NOMO-1 treated with dmso at 0.1 percent for 144 hours (cell line): ENCODE results near the gene ACE.

Experiments
- DNase-seq: peaks from one replicate; lab custom pipeline; 2025; ENCODE audit not compliant: unreplicated experiment; lab: John Stamatoyannopoulos, UW

Gene ACE

DNA sequence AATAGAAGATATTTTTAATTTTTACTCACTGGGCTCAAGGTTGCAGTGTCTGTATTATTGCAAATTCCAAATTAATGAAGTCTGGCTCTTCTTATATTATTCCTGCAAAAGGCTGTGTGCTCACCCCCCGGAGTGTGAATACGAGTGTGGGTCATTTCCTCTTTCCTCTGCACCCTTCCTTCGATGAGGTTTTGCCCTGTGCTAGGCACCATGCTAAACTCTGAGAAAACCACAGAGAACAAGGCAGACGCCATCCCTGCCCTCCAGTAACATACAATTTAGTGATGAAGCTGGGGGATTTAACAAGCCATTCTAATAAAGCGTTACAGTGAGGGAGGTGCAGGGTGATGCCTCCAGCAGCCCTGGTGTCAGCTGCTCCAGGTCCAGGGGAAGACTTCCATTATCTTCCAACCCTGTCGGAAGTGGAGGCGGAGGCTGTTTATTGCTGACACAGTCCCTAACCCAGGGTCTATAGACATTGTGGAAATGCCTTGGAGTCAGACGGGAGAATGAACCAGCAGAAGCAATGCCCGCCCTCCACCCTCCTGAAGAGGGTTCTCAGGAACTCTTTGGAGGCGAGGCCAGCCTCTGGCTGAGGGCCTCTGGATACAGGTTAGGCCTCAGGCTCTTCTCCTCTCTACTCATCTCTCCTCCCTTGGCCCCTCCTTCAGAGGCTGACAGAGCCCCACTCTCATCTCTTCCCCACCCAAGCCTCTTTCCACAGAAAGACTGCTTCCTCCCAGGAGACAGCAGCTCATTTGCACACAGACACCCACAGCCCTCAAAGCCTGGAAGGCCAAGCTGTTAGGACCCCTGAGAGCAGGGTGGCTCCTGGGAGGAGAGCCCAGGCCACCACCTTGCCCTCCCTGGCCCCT lies 2.0 kb upstream of the ACE start:
- DNase-seq = no peak

DNA sequence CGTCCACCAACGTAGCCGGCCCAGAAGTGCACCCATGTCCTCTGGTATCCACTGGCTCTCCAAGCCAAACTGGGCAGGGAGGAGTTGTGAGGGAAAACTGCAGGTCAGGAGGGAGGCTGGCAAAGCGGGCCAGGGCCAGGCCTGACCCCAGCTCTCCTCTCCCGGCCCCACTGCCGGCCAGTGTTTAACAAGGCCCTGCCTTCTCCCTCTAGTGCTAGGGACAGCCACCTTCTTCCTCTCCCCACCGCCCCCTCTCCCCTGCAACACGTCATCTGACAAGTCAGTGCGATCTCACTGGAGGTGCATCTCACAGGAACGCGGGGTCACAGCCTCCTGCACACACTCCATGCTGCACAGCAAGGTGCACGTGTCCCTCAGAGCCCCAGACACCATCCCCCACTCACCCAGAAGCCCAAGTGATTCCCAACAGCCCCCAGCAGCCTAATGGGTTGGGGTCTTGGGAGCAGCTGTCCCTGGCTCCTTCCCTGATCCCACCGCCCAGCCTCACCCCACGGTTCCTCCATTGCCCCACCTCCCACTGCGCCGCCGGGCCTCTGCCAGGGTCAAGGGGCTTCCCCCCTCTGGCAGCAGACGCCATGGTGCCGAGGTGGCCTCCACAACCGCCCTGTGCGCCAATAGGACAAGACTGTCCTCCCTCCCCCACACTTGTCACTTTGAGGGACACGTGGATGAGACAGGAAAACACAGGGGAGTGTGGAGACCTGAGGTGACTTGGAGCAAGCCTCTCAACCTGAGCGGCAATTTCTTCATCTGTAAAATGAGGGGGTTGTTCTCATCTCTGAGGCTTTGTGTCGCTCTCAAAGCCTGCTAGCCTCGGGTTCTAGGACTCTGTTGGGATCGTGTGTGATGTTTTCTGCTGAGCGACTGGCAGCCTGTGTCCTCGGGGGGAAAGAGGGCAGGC lies 1.1 kb upstream of the ACE start:
- no peak for DNase-seq

DNA sequence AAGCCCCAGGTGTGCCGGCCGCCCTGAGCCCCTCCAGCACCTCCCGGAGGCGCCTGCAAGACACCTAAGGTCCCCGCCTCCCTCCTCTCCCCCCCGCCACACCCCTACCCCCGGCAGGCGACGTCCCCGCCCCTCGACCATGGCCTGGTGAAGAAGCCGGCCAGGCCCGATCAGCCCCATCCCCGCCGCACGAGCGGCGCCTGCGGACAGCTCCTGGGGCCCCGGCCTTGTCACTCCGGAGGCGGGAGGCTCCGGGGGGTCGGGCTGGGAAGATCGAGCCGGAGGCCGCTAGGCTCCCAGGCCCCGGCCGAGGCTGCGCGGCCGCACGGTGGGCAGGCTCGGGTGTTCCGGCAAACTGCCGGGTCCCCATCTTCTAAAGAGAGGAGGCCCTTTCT lies 405 bp upstream of the ACE start:
- no peak for DNase-seq

DNA sequence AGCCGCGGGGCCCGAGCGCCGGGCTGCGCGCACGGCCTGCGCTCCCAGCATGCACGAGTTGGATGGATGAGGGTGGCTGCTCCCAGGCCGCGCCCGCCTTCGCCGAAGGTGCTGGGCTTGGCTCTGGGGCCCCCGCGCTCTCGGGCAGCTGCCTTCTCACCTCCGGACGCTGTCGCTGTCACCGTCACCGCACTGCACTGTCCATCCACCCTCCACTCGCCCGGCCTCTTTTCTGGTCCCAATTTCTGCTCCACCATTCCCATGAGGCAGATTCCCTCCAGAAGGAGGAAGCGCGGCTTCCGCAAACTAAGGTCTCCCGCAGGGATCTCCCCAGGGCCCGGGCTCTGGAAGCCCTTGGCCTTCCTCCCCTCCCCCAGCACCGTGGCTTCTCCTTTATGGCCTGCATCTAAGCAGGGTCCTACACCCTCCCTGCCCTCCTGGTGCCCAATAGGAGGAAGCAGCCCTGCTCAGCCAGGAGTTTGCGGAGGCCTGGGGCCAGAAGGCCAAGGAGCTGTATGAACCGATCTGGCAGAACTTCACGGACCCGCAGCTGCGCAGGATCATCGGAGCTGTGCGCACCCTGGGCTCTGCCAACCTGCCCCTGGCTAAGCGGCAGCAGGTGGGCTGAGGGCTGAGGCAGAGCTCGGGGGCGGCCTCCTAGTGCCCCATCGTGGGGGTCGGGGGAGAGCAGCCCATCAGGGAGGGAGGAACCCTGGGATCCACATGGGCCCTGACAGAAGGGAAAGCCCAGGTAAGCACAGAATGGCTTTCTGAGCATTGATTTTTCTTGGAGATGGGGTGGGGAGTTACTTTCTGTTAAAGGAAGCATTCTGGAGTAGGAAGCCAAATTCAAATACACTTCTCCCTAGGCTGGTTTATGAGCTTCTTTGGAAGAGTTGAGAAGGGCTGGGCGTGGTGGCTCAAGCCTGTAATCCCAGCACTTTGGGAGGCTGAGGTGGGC lies 899 bp downstream of the ACE start:
- no peak for DNase-seq

DNA sequence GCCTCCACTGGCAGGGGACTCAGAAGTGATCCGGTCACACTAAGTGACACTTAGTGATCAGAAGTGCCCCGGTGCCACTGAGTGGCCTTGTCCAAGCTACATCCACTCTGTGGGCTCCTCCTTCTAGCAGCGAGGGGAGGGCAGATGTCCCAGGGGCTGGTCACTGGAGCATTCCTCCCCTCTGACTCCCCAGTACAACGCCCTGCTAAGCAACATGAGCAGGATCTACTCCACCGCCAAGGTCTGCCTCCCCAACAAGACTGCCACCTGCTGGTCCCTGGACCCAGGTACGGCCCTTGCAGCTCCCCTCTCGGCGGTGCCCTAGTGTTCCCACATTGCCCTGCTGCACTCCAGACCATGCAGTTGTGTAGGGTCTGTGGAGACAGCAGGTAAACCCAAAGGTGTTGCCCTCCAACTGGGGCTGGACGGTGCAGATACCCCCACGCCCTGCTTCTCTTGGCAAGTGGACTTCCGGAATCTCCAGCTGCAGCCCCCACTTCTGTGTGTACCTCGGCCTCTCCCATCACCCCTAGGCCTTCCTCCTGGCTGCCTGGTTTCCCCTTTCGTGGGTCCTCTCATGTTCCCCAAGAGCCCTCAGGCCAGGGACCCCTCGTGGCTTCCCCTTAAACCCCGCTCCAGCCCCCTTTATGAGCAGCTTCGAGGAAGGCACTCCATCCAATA lies 2.1 kb downstream of the ACE start:
- DNase-seq = peak; percentile 71

DNA sequence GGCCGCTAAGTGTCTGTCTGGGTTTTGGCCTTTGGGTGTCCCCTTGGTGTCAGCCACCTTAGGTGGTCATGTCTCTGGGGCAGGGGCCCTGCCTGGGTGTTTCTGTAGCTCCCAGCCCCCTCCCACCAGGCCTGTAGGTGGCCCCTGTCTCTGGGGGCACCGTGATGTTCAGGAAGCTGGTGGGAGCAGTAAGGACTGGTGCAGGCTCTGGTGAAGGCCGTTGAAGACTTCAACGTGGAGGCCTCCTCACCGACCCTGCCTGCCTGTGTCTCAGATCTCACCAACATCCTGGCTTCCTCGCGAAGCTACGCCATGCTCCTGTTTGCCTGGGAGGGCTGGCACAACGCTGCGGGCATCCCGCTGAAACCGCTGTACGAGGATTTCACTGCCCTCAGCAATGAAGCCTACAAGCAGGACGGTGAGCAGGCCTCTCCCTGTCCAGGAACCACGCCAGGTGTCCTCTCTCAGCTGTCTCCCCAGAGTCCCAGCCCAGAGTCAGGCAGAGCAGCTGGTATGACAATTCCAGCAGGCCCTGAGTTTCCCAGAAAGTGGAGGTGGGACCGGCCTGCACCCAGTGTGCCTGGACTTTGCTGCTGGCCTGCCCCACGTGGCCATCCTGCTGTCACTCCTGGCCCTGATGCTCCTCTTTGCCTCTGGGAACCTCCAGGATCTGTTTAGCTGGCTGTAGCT lies 2.8 kb downstream of the ACE start:
- DNase-seq = no peak

DNA sequence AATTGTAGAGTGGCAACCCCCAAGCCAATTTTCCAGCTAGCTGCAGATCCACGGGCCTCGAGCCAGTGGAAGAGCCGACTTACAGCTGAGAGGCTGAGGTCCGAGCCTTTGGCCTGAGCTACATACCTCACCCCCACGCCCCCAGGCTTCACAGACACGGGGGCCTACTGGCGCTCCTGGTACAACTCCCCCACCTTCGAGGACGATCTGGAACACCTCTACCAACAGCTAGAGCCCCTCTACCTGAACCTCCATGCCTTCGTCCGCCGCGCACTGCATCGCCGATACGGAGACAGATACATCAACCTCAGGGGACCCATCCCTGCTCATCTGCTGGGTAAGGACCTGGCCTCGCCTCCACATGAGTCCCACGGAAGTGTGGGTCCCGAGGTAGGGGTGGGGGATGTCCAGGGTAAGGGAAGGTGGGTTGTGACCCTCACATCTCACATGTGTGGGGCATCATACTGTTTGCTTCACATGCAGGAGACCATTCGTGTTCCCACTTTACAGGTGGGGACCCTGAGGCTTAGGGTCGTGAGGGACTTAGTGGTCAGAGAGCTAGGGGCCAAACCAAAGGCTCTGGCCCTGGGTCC lies 3.4 kb downstream of the ACE start:
- DNase-seq = no peak

DNA sequence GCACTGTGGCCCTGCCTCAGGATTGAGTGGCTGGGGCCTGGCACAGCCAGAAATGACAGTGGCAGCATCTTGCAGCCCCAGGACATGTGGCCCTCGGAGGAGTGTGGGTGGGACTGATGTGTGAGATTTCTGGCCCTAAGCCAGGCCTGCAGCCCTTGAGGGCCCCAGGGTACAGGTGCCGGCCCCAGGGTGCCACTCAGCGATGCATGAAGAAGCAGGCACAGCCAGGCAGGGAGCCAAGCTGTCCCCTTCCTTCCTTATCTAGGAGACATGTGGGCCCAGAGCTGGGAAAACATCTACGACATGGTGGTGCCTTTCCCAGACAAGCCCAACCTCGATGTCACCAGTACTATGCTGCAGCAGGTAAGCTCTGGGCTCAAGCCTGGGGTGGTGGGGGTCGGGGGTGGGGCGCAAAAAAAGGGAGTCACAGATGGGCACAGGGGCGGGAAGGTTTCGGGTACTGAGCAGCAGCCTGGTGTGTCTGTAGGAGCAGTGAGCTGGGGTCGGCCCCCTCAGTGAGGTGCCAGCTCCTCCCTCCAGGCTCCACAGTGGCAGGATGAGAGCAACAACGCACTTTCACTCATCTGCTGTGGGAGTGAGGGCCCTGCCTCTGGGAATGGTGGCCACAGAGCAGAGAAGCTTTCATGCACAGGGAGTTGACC lies 4.1 kb downstream of the ACE start:
- DNase-seq = no peak

DNA sequence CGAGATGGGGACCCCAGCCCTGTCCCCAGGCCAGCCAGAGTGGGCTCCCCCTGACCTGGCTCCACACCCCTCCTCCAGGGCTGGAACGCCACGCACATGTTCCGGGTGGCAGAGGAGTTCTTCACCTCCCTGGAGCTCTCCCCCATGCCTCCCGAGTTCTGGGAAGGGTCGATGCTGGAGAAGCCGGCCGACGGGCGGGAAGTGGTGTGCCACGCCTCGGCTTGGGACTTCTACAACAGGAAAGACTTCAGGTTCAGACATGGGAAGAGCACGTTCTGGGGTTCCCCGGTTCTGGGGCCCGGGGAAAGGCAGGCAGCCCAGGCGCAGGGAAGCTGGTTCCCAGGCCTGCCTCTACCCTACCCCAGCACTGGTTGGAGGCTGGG lies 4.6 kb downstream of the ACE start:
- no peak for DNase-seq

DNA sequence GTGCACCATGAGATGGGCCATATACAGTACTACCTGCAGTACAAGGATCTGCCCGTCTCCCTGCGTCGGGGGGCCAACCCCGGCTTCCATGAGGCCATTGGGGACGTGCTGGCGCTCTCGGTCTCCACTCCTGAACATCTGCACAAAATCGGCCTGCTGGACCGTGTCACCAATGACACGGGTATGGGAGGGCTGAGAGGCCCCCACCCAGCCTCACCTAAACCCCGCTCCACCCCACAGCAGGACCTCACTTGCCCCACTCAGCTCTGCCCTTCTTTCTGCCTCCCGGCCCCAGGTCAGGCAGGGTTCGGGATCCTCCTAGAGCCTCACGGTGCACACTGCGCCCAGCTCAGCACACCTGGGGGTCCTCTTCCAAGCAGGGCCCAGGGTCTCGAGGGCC lies 5.6 kb downstream of the ACE start:
- no peak for DNase-seq

DNA sequence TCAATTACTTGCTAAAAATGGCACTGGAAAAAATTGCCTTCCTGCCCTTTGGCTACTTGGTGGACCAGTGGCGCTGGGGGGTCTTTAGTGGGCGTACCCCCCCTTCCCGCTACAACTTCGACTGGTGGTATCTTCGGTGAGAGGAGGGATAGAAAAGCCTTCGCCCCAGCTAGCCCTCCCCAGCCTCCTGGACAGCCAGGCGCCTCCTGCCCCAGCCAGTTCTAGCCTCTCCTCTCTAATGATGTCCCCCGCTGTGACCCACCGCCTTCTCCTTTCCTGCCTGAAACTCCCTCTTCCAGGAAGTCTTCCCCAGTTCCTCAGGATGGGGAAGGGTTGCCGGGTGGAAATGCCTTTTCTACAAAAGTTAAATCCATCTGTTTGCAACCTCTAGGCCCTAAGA lies 6.2 kb downstream of the ACE start:
- DNase-seq = no peak

DNA sequence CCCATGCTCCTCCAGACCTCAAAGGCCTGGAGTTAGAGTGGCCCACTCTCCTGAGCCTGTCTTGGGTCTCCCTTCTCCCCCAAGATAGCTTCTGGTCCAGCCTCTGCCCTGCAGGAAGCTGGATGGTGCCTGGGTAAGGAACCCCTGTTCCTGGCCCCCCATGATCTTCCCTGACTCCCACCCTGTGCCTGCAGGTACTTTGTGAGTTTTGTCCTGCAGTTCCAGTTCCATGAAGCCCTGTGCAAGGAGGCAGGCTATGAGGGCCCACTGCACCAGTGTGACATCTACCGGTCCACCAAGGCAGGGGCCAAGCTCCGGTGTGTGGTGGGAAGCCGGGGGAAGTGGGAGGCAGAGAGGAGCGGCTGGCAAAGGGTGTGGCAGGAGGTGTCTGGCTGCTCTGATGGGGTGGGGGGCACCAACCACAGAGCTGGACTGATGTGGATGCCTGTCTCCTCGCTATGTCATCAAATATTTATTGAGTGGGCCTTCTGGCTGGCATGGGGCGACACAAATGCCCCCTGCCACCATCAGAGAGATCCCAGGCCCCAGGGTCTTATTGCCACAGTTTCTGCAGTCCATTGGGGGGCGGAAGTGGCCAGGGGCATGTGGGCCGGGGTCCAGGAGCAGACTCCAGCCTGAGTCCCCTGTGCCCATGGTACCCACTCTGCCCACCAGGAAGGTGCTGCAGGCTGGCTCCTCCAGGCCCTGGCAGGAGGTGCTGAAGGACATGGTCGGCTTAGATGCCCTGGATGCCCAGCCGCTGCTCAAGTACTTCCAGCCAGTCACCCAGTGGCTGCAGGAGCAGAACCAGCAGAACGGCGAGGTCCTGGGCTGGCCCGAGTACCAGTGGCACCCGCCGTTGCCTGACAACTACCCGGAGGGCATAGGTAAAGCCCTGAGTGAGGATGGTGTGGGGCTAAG lies 7.1 kb downstream of the ACE start:
- no peak for DNase-seq

DNA sequence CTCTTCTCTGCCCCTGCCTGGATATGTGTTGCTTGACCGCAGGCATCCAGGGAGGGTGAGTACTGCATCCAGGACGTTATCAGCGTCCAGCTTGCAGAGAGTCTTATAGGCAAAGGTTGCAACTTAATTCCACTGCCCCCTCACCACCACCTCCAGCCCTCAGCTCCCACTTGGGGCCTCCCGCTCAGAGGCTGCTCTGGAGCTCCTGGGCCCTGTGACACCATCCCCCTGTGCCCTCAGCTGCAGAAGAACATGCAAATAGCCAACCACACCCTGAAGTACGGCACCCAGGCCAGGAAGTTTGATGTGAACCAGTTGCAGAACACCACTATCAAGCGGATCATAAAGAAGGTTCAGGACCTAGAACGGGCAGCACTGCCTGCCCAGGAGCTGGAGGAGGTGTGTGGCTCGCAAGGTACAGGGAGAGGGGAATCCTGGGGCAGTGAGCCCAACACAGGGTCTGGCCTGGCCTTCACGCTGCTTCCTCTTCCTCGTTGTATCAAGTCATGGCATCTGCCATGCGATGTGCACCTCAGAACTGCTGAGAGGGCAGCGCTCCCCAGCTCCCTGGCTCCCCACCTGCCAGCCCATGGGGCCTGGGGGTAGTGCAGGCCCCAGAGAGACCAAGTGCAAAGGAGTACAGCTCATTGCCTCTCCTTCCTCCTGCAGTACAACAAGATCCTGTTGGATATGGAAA lies 9.6 kb downstream of the ACE start:
- DNase-seq = no peak

DNA sequence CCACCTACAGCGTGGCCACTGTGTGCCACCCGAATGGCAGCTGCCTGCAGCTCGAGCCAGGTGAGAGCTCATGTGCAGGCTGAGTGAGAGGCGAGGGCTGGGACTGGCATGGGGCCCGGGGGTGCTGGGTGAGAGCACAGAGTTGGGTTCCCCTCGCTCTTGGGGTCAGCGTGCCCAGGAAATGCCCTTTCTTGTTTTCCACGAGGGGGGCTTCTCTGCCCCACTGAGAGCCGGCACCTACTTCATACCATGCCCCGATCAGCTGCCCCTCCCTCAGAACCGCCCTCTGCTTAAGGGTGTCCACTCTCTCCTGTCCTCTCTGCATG lies 10.1 kb downstream of the ACE start:
- DNase-seq = no peak

DNA sequence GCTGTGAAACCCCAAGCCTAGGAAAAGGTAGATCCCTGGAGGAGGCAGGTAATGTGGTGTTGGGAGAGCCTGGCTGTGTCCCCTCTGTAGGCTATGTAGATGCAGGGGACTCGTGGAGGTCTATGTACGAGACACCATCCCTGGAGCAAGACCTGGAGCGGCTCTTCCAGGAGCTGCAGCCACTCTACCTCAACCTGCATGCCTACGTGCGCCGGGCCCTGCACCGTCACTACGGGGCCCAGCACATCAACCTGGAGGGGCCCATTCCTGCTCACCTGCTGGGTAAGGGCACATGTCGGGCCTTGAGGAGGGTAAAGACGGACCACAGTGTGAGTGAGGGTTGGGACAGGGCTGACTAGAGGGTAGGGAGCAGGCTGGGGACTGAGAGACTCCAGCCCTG lies 12.0 kb downstream of the ACE start:
- DNase-seq = no peak

DNA sequence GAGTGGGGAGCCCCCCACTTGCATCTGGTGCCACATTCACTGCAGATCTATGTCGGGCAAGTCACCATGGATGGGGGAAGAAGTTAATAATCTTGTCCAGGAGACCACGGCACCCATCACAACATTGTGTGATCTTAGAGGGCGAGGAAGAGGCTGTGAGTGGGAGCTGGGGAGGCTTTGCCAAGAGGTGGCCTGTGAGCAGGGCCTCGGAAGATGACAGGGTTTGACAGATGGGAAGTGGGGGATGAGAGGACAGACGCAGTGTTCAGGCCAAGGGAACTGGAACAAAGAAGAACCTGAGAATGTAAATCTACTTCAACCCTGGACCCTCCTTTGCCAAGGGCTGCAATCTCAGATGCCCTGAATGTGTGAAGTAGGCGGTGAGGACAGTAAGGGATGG lies 12.4 kb downstream of the ACE start:
- no peak for DNase-seq

DNA sequence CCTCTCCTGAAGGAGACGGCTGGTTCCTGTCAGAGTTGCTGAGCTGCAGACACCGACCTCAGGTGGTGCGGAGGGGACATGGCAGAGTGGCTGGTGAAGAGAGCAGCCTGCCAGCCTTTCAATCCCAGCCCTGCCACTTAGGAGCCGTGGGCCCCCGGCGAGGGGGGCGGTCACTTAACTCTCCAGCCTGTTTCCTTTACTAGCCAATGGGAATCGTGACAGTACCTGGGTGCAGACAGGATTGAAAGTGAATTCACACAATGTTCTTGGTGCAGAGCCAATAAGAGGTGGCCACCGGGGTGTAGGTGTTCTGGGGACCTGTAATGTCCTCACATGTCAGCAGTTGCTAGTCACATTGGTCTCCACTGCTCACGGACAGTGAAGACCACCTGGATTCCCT lies 13.5 kb downstream of the ACE start:
- DNase-seq = no peak
